ENCODE data around the gene ENTHD1. TPM values are rescaled to one million over a fixed set of nuclear protein-coding genes. Genes with fewer than 3 reads are reported as not detected.

Gene ENTHD1
- total RNA-seq, 1 donor = not detected

- no peak for TF ChIP-seq CTCF (IDR thresholded peaks at IDR 0.05; ENCODE audit: insufficient read depth, low read length)
- no peak overlapping the region for H3K4me3 ChIP-seq (ENCODE audit: low read depth, low read length)
- no peak for DNase-seq (ENCODE audit: low read depth)
Measured at GRCh38 chr22:39731481-39731880, 162.1 kb downstream of the ENTHD1 start.

GRCh38 chr22:39729141-39729934 is 164.2 kb downstream of the ENTHD1 start:
- DNase-seq (ENCODE audit: low read depth) = no peak
- no peak overlapping the region for H3K4me3 ChIP-seq (ENCODE audit: low read depth, low read length)
- TF ChIP-seq CTCF (IDR thresholded peaks at IDR 0.05; ENCODE audit: insufficient read depth, low read length) = no peak

GRCh38 chr22:39728236-39728860 is 165.2 kb downstream of the ENTHD1 start:
- no peak overlapping the region for H3K4me3 ChIP-seq (ENCODE audit: low read depth, low read length)
- no peak for TF ChIP-seq CTCF (IDR thresholded peaks at IDR 0.05; ENCODE audit: insufficient read depth, low read length)
- no peak for DNase-seq (ENCODE audit: low read depth)

- DNase-seq (ENCODE audit: low read depth) = no peak
- no peak overlapping the region for H3K4me3 ChIP-seq (ENCODE audit: low read depth, low read length)
- no peak for TF ChIP-seq CTCF (IDR thresholded peaks at IDR 0.05; ENCODE audit: insufficient read depth, low read length)
Measured at GRCh38 chr22:39727541-39727940, 166.0 kb downstream of the ENTHD1 start.

GRCh38 chr22:39725351-39726035 is 168.1 kb downstream of the ENTHD1 start:
- H3K4me3 ChIP-seq (ENCODE audit: low read depth, low read length) = no peak overlapping the region
- DNase-seq (ENCODE audit: low read depth) = no peak
- TF ChIP-seq CTCF (IDR thresholded peaks at IDR 0.05; ENCODE audit: insufficient read depth, low read length) = no peak

GRCh38 chr22:39724857-39725256 is 168.7 kb downstream of the ENTHD1 start:
- TF ChIP-seq CTCF (IDR thresholded peaks at IDR 0.05; ENCODE audit: insufficient read depth, low read length) = no peak
- DNase-seq (ENCODE audit: low read depth) = no peak
- H3K4me3 ChIP-seq (ENCODE audit: low read depth, low read length) = no peak overlapping the region

Measured in fibroblast of the aortic adventitia (primary cell).